ENCODE results near the gene DCPS.

Gene DCPS

GRCh38 chr11:126355324-126355925 lies 51.6 kb downstream of the DCPS start, which contains the start of gene ST3GAL4:
Gene ST3GAL4, plus strand, starts transcription at chr11:126355686. Its CDS starts 50,470 bp downstream, at chr11:126406156.
- peak within 1 kb of the TSS; percentile 64 for H3K4me3 ChIP-seq (ENCODE audit: low read length)
- peak; percentile 60 for DNase-seq (ENCODE audit: low read depth)
- TF ChIP-seq CTCF (IDR thresholded peaks at IDR 0.05; ENCODE audit: insufficient read depth, low read depth, low read length, missing control alignments) = no peak

- DNase-seq (ENCODE audit: low read depth) = peak; percentile 41
- H3K4me3 ChIP-seq (ENCODE audit: low read length) = peak overlapping the region; percentile 35
- TF ChIP-seq CTCF (IDR thresholded peaks at IDR 0.05; ENCODE audit: insufficient read depth, low read depth, low read length, missing control alignments) = no peak
These were observed 52.4 kb downstream of the DCPS start for GRCh38 chr11:126355926-126356897.

GRCh38 chr11:126357055-126357962 lies 53.4 kb downstream of the DCPS start:
- no peak for DNase-seq (ENCODE audit: low read depth)
- TF ChIP-seq CTCF (IDR thresholded peaks at IDR 0.05; ENCODE audit: insufficient read depth, low read depth, low read length, missing control alignments) = no peak
- no peak overlapping the region for H3K4me3 ChIP-seq (ENCODE audit: low read length)

GRCh38 chr11:126357969-126358762 lies 54.3 kb downstream of the DCPS start:
- no peak for DNase-seq (ENCODE audit: low read depth)
- H3K4me3 ChIP-seq (ENCODE audit: low read length) = no peak overlapping the region
- TF ChIP-seq CTCF (IDR thresholded peaks at IDR 0.05; ENCODE audit: insufficient read depth, low read depth, low read length, missing control alignments) = no peak

- no peak for DNase-seq (ENCODE audit: low read depth)
- TF ChIP-seq CTCF (IDR thresholded peaks at IDR 0.05; ENCODE audit: insufficient read depth, low read depth, low read length, missing control alignments) = no peak
- no peak overlapping the region for H3K4me3 ChIP-seq (ENCODE audit: low read length)
These were observed 54.9 kb downstream of the DCPS start for GRCh38 chr11:126358763-126359160.

All from epithelial cell of esophagus (primary cell).